HG02798 (cell line): ENCODE data around the gene METTL21A.
A peak's percentile ranks its signal among the peaks of the same experiment; 100 is the strongest.

ENCODE experiments used
- ATAC-seq: cut with Tn5 transposase; IDR thresholded peaks from one replicate; pipeline ENCODE4 v1.9.1; 2021; ENCODE audit warnings: mild to moderate bottlenecking; ENCODE audit not compliant: unreplicated experiment, poor library complexity

The METTL21A gene

DNA sequence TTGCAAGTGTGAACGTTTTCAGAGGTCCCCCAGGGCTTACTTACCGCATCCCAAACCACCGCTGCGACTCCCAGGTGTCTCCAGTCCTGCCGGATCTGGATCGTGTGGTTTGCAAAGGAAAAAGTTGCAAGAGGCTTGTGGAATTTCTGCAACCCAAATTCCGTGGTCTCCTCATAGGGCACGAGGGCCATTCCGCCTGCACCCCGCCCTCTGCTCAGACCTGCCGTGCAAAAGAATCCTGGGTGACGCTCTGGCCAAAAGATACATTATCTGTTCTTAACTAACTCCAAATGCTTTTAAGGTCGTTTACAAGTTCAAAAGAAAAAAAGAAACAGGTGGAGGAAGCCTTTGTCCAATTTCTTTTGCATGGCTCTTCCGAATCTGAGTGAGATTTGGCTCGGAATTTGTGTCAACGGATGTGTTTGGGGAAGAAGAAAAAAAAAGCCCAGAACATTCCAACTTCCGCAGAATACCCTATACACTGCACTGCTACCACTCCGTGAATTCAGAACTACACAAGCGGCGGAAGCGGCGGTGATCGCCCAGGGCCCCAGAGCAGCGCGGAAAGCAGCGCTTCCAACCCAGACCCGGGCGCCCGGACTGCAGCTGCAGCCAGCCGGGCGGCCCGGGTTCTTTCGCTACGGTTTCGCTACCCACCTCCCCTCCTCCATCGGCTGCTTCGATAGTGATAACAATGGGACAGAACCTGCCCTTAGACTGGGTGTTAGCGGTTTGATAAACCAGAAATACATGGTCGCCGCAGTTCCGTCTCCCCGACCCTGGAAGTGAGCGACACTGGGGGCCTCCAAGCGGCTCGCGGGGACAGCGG lies 795 bp downstream of the METTL21A start:
- peak; percentile 31 for ATAC-seq

DNA sequence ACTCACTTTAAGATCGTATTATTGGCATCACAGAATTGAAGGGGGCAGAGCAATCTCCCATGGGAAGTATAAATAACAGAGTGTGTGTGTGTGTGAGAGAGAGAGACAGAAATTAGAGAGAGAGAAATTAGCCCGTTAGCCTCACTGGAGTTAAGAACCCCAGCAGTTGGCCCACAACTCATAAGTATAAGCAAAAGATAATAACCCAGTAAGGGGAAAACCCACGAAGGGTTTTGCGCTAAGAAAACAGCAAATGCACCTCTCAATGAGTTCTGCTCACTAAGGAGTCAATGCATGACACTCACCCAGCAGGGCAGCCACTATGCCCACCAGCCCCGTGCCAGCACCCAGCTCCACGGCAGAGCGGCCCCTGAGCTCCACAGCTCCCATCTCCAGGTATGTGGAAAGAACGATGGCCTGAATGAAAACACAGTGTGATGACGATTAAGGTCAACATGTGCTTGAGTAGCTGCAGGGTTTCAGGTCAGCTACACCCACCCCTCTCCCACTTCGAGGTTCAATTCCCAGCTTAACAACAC lies 3.6 kb downstream of the METTL21A start:
- ATAC-seq, result no peak

DNA sequence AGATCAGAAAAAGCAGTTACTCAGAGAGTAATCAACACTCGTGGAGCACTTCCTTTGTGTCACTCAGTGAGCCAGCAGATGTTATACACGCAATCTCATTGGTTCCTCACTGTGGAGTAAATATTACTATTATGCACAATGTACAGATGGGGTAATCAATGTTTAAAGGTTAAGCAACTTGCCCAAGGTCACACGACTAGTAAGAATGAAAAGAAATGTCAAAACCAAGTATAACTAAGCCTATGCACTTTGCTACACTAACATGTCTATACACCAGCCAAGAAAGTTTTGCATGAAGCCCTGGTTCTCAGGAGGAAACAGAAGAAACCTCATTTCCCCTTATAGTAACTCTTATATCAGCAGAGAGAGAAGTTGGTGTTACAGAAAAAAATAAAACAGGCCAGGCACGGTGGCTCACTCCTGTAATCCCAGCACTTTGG lies 5.4 kb downstream of the METTL21A start:
- ATAC-seq, result peak; percentile 38

DNA sequence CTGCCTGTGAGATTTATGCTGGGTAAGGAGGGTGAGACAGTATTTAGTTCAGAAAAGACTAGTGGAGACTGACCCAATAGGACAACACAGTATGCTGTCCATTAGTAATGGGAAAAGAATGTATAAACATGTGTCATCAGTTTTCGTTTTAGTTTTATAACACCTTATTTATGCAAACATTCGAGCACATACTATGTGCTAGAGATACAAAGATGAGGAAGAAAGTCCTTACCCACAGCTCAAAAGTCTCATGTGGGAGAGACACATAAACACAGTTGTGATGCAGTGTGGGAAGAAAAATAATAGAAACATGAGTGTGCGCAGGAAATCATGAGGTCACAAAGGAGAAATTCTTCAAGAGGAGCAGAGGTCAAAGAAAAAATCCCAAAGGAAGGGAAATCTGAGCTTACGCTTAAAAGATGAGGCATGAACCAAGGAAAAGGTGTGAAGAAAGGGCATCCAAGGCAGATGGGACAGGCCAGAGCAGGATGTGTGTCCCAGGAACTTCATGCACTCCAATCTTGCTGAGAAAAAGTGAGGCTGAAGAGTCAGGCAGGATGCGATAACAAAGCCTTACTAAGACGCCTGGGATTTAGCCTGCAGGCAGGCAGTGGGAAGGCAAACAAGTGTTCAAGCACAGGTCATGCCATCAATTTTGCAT lies 8.1 kb downstream of the METTL21A start:
- ATAC-seq, result no peak

DNA sequence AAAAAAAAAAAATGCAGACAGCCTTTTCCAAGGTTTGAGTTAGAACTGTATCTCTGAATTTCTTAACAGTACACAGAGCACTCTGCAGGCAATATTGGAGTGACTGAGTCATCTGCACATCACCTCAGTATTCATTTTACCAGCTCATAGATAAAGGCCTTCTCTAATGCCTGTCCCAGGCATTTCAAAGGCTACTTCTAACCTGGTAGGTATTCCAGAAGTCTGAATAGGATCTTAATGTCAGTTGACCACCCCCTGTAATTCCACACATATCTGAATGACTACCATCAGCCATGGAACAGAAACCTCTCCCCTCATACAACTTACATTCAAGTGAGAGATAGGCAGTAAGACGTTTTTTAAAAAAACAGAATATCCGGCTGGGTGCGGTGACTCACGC lies 9.0 kb downstream of the METTL21A start:
- no peak for ATAC-seq

DNA sequence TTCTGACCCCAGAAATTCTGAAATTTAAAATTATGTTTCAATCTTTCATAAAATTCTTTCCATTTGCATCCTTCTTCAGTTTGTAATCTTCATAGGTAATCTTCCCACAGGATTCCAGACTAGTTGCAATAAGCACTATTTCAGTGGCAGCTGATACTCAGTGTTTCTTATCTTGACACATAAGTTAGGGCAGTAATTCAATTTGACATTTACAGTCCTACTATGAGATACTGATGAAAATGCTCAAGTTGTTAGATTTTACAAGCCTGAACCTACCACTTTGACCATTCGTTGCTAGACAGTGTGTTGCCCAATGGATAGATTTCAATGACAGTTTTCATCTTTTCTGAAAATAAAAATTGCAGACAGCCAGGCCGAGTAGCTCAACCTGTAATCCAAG lies 10.4 kb downstream of the METTL21A start:
- ATAC-seq, result no peak

DNA sequence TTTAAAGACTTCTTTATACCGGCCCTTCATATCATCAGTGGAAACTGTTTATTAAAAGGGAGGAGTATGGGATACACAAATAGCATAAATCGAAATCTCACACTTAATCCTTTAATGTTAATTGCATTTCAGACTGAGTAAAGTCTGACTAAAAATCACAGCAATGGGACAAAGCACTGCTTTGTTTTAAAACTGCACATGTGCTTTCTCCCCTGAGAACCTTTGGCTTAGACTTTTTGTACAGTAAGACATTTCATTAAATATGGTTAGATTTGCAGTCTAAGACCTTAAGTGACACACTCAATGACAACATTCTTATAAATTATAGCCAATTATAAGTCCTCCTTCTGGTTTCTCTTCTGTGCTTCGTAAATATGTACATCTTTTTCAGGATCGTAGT lies 12.5 kb downstream of the METTL21A start:
- no peak for ATAC-seq

DNA sequence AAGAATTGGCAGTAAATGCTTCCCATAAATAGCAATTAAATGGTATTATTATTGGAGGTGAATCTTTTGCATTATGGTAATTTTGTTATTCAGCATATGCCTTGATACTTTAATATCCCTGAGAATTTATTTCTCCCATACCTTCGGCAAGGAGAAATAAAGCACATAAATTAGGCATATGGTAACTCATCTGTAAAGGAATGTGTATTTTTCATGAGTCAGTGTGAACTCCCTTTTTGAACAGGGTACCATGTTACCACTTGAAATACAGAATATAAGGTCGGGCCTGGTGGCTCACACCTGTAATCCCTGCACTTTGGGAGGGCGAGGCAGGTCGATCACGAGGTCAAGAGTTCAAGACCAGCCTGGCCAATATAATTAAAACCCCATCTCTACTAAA lies 18.4 kb downstream of the METTL21A start:
- no peak for ATAC-seq

DNA sequence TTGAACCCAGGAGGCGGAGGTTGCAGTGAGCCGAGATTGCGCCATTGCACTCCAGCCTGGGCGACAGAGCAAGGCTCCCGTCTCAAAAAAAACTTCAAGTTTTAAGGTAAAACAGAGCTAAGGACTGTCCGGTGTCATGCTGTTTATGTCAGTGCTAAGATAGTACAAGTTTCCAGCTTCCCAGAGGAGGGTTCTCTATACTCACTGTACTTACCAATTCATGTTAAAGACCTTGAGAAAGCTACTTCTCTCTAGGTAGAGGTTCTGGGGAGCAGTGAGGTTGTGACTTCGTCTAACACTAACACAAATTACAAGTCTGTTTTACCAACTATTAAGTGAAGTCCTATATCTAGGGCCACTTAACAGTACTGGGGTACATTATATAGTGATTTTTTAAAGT lies 18.8 kb downstream of the METTL21A start:
- ATAC-seq, result no peak

DNA sequence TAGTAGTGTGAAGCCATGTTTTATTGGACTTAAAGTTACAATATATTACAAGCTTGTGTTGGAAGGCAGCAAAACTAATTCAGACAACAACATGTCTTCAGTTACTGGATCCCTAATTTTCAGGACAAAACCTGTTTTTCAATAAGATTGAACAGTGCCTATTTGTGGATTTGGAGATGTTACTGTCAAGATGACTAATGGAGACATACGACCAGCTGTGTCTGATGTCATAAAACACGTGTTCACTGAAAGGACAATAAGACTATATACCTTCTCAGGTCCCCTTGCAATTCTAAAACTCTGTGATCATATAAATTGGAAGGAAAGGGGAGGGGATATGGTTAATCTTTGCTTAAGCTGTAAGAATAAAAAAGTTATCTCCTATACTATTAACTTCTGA lies 21.7 kb downstream of the METTL21A start:
- no peak for ATAC-seq

DNA sequence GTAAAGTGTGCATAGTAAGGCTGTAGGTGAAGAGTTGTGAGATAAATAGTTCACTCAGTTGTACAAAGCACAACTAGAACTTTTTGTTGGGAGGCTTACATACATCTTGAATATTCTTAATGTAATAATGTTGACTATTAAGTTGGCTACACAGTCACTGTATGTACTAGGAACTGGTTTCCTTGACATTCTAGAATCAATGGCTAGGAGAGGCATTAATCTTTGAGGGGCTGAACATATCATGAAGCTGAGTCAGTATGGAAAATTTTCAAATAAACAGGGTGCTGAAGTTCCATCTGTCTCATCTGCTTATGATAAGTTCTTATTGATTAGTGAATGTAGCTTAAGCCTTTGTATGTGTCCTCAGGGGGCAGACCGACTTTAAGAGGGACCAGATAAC lies 23.4 kb downstream of the METTL21A start:
- no peak for ATAC-seq

DNA sequence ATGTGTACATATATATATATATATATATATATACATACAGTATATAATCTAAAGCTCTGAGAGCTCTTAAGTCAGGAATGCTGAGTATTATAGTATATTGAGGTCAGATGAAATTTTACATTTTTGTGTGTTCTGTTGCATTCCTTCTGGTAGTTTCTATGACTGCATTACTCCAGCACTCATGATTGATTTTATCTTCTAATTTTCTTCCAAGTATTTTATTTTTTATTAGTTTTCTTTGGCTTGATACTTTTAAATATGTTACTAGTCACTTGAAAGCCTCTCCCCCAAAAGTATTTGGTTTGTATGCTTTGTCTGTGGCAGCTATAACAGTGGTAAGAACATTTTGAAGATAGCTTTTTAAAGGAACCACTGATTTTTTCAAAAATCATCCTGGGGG lies 25.0 kb downstream of the METTL21A start:
- ATAC-seq, result no peak

DNA sequence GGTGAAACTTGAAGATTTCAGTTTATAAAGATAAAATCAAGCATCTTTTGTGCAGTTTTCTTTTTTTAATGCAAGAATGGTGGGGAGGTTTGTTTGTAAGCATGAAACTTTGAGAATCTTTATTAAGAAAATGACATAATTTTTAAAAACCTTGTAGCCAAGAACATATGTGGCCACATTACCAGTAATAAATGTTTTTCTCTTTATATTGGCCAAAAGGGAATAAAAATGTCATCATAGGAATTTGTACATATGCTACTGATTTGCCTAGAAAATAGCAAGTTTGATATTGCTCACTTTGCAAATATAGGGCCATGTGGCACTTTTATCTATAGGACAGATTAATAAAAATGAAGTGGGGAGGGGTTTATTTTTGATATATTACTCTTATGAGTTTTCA lies 25.6 kb downstream of the METTL21A start:
- ATAC-seq, result no peak

DNA sequence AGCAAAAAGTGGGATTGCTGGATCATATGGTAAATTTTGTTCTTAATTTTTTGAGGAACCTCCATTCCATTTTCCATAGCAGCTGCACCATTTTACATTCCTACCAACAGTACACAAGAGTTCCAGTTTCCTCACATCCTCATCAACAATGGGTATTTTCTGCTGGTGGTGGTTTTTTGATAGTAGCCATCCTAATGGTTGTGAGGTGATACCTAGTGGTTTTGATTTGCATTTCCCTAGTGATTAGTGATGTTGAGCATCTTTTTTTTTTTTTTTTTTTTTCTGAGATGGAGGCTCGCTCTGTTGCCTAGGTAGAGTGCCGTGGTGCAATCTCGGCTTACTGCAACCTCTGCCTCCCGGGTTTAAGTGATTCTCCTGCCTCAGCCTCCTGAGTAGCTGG lies 30.5 kb downstream of the METTL21A start:
- ATAC-seq, result no peak

DNA sequence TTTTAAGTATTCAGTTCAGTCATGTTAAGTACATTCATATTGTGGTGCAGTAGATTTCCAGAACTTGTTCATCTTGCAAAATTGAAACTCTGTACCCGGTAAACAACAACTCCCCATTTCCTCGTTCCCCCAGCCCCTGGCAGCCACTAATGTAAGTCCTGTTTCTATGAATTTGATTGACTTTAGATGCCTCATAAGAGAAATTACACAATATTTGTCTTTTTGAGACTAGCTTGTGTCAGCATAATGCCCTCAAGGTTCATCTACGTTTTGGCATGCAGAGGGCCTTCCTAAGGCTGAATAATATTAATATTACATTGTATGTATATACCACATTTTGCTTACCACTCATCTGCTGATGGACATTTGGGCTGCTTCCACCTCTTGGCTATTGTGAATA lies 30.9 kb downstream of the METTL21A start:
- ATAC-seq, result no peak

DNA sequence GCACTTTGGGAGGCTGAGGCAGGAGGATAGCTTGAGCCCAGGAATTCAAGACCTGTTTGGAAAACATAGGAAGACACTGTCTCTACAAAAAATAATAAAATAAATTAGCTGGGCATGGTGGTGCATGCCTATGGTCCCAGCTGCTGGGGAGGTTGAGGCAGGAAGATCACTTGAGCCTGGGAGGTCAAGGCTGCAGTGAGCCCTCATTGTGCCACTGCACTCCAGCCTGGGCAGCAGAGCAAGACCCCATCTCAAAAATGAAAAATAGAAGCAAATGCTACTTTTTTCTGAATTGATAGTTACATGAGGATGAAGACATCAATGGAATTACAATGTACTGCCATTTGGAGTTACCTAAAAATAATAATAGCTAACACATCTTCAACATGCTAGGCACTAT lies 31.9 kb downstream of the METTL21A start:
- no peak for ATAC-seq

DNA sequence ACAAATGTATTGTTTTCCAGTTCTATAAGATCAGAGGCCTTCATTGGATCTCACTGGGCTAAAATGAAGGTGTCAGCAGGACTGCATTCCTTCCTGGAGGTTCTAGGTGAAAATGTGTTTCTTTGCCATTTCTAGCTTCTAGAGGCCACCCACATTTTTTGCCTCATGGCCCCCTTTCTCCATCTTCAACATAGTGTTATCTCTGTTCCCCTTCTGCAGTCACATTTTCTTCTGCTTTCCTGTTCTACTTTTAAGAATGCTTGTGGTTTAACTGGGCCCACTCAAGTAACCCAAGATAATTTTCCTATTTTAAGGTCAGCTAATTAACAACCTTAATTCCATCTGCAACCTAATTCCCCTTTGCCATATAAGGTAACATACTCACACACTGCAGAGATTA lies 36.1 kb downstream of the METTL21A start:
- no peak for ATAC-seq

DNA sequence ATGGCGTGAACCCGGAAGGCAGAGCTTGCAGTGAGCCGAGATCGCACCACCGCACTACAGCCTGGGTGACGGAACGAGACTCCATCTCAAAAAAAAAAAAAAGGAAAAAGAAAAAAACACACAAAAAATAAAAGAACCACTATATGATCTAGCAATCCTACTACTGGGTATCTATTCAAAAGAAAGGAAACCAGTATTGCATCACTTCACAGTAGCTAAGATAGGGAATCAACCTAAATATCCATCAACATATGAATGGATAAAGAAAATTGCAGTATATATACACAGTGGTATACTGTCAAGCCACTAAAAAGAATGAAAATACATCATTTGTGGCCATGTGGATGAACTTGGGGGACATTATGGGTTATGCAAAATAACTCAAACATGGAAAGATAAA lies 37.9 kb downstream of the METTL21A start:
- ATAC-seq, result no peak

DNA sequence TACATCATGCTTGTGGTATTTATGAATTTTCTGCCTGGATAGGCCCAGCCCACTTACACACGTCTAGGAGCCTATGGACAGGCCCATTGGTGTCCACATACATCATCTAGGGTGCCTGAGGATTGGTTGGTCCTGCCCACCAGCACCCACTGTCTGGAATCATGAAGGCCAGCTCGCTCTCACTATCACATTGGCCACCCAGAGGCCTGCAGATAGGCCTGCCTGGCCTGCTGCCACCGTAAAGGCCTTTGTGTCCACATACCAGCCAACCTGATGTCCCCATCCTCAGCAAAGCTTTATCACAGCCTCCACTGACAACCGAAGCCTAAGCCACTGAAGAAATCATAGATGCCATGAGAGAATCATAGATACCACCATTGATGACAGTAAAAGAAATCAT lies 40.2 kb downstream of the METTL21A start:
- no peak for ATAC-seq

DNA sequence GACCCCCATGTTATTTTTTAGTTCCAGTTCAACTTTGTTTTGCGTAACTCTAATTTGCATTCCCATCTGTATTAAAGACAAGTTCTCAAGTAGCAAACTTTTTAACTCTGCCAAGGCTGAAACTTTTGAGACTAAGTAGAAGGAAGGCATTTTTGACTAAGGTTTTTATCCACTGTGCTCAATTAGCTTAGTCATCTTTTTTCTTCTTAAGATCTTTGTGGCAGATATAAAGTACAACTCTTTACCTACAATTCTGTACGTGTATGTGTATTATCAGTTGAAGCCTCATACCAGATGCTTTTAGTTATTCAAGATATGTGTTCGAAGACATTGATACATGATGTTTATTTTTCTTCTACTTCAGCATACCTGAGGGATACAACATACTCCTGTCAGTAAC lies 53.8 kb downstream of the METTL21A start:
- ATAC-seq, result no peak

DNA sequence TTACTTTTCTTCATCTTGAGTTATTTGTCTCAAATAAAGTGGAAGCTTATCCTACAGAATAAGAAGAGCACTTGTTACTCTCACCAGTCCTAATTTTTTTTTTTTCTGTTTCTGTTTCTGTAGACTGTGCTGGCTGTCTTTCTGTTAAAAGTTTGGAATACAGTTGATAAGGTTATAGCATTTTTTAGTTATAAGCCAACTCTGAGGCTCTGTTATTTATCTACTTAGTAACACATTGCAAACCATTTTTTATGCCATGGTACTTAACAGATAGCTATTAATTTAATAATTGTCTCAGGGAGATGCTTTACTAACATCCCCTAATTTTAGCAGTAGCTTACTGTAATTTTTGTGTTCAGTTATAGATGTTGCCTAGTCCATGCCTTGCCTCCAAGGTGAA lies 57.5 kb downstream of the METTL21A start:
- ATAC-seq, result no peak
